ENCODE data around the gene PHF12.

PHF12 gene

DNA sequence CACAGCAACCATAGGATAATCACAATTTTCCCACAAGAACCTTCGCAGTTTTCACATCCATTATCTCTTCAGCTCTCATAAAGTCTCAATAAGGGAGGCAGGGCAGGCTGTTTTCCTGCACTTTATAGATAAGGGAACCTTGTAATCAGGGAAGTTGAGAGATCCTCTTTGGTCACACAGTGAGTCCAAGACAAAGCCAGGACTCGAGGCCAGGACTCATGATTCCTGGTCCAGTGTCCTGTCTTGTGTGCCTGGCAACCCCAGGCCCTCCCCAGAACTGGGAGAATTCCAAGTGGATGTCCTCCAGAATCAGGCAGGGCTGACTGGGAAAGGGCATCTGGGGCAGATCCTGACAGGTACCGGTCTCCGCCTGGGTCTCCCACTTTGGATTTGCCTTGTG, 23.1 kb upstream of the PHF12 start:
- H3K27ac ChIP-seq (ENCODE audit: low read depth, low read length) = no peak overlapping the region
- H3K9ac ChIP-seq (ENCODE audit: low read length) = no peak overlapping the region
- H3K9me3 ChIP-seq (ENCODE audit: control insufficient read depth, insufficient read depth, low read depth, low read length) = no peaks in the 10 kb centered on the region
- no peak overlapping the region for H3K4me3 ChIP-seq (ENCODE audit: low read depth, low read length)
- peaks cover 33% of the 10 kb centered on the region for H3K4me1 ChIP-seq (ENCODE audit: control insufficient read depth, insufficient read depth, low read length)
- H3K27me3 ChIP-seq (ENCODE audit: control insufficient read depth, insufficient read depth, low read length) = peaks cover 31% of the 10 kb centered on the region; the same call in 1 of the 2 replicates
- H3K36me3 ChIP-seq (ENCODE audit: control insufficient read depth, insufficient read depth, low read length) = no peaks in the 10 kb centered on the region

- Histone ChIP-seq H3K36me3 (ENCODE audit: control insufficient read depth, insufficient read depth, low read length) (no peaks in the 10 kb centered on the region), H3K4me1 (ENCODE audit: control insufficient read depth, insufficient read depth, low read length) (peaks cover 43% of the 10 kb centered on the region), H3K27me3 (ENCODE audit: control insufficient read depth, insufficient read depth, low read length) (peaks cover 21% of the 10 kb centered on the region; the same call in 1 of the 2 replicates), H3K9ac (ENCODE audit: low read length) (no peak overlapping the region), H3K9me3 (ENCODE audit: control insufficient read depth, insufficient read depth, low read depth, low read length) (no peaks in the 10 kb centered on the region), H3K4me3 (ENCODE audit: low read depth, low read length) (no peak overlapping the region), H3K27ac (ENCODE audit: low read depth, low read length) (no peak overlapping the region)
These were observed 22.1 kb upstream of the PHF12 start for GRCh38 chr17:28973425-28973824.

DNA sequence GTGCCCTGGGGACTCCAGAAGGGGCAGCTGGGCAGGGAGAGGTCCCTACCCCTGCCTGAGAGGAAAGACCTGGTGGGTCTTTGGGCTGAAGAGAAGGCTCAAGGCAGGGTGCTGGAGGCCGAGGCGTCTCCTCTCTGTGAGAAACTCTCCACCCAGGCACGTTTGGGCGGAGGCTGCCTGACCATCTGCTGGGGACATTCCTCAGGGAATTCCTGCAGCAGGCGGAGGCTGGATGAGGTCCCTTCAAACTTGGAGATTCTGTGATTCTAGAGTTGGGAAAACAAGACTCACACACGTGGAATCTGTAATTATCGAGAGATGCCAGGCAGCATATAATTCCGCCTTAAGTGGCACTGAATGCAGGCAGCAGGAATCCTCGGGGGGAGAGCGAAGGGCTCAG, 21.1 kb upstream of the PHF12 start:
- Histone ChIP-seq H3K9ac (ENCODE audit: low read length) (no peak overlapping the region), H3K36me3 (ENCODE audit: control insufficient read depth, insufficient read depth, low read length) (no peaks in the 10 kb centered on the region), H3K9me3 (ENCODE audit: control insufficient read depth, insufficient read depth, low read depth, low read length) (no peaks in the 10 kb centered on the region), H3K27me3 (ENCODE audit: control insufficient read depth, insufficient read depth, low read length) (peaks cover 11% of the 10 kb centered on the region; the same call in 1 of the 2 replicates), H3K27ac (ENCODE audit: low read depth, low read length) (no peak overlapping the region), H3K4me3 (ENCODE audit: low read depth, low read length) (no peak overlapping the region), H3K4me1 (ENCODE audit: control insufficient read depth, insufficient read depth, low read length) (peaks cover 52% of the 10 kb centered on the region)

GRCh38 chr17:28970879-28971278, 19.6 kb upstream of the PHF12 start:
- H3K27me3 ChIP-seq (ENCODE audit: control insufficient read depth, insufficient read depth, low read length) = 0 out of 2 replicates have a peak, but pooled peaks cover 3% of the 10 kb centered on the region
- no peak overlapping the region for H3K4me3 ChIP-seq (ENCODE audit: low read depth, low read length)
- H3K27ac ChIP-seq (ENCODE audit: low read depth, low read length) = no peak overlapping the region
- H3K4me1 ChIP-seq (ENCODE audit: control insufficient read depth, insufficient read depth, low read length) = peaks cover 52% of the 10 kb centered on the region
- no peak overlapping the region for H3K9ac ChIP-seq (ENCODE audit: low read length)
- no peaks in the 10 kb centered on the region for H3K9me3 ChIP-seq (ENCODE audit: control insufficient read depth, insufficient read depth, low read depth, low read length)
- H3K36me3 ChIP-seq (ENCODE audit: control insufficient read depth, insufficient read depth, low read length) = no peaks in the 10 kb centered on the region

DNA sequence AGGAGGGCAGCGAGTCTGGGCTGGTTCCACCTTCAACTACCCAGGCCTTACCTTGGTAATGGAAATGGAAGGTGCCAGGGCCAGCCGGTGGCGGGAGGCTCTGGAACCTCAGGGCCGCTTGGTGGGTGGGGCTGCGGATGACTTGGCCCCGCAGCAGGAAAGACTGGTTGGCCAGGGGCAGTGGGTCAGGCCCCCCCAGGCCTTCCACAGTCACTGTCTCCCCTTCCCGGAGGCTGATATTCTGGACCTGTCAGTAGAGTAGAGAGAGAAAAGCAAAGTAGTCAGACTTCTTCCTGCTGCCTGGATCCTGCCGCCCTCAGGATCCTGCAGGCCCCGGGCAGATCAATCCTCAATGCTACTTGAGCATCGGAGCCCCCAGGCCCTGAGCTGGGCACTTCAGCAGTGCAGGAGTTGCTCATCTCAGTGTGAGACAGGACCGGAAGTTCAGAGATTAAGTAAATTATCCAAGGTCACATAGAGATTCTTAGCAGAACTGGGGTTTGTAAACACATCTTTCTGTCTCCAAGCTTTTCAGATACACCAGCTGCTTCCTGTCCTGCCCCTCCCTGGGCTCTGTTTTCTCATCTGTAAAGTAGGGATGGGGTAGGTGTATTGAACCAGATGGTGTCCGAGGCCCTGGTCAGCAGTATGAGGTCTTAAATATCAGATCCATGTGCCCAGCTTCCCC, 18.5 kb upstream of the PHF12 start:
- H3K27me3 ChIP-seq (ENCODE audit: control insufficient read depth, insufficient read depth, low read length) = 0 out of 2 replicates have a peak, but pooled peaks cover 3% of the 10 kb centered on the region
- H3K9ac ChIP-seq (ENCODE audit: low read length) = no peak overlapping the region
- H3K4me1 ChIP-seq (ENCODE audit: control insufficient read depth, insufficient read depth, low read length) = peaks cover 52% of the 10 kb centered on the region
- no peaks in the 10 kb centered on the region for H3K36me3 ChIP-seq (ENCODE audit: control insufficient read depth, insufficient read depth, low read length)
- no peaks in the 10 kb centered on the region for H3K9me3 ChIP-seq (ENCODE audit: control insufficient read depth, insufficient read depth, low read depth, low read length)
- H3K27ac ChIP-seq (ENCODE audit: low read depth, low read length) = no peak overlapping the region
- no peak overlapping the region for H3K4me3 ChIP-seq (ENCODE audit: low read depth, low read length)

DNA sequence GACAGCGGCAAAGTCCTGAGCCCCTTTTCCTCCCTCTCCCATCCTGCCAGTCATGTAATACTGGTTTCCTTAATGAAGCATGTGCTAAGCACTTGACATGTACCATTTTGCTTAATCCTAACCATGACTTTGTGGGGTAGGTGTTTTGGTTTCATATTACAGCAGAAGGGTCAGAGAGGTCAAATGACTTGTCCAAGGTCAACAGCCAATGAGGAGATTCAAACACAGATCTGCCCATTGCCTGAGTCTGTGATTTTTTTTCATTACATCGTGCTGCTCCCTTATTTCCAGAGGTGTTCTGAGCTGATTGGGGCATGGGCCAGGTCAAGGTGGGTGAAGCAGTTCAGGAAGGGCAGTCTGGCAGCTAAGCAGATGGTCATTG, 17.6 kb upstream of the PHF12 start:
- H3K27me3 ChIP-seq (ENCODE audit: control insufficient read depth, insufficient read depth, low read length) = 0 out of 2 replicates have a peak, but pooled peaks cover 2% of the 10 kb centered on the region
- H3K27ac ChIP-seq (ENCODE audit: low read depth, low read length) = no peak overlapping the region

DNA sequence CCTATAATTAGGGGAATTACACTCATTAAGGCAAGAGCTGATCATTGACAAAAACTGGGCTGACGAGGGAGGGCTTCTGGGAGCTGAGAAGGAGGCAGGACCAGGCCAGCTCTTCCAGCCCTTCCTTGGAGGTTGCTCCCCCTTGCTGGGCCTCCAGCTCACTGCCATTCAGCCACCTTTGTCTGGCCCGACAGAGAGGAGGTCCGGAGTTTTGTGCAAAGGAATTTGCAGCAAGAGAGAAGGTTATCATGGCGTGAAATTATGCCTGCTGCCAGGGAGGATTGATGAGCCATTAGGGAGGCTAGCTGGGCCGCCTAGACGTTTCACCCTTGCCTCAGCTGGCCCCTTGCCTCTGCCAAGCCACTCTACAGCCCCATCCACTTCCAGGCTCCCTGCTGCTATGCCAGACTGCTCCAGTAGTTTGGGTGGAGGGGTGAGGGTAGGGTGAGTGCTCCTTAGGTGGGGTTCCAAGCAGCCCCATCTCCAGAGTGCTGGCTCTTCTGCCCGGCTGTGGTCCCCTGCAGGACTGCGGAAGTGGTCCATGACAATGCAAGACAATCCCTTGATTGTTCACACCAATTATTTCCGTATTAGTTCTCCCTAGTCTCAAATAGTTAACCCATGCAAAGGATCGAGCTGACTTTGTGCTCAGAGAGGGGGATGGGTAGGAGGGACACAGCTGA, 17.1 kb upstream of the PHF12 start:
- H3K4me1 ChIP-seq (ENCODE audit: control insufficient read depth, insufficient read depth, low read length) = peaks cover 52% of the 10 kb centered on the region
- no peak overlapping the region for H3K27ac ChIP-seq (ENCODE audit: low read depth, low read length)
- H3K9me3 ChIP-seq (ENCODE audit: control insufficient read depth, insufficient read depth, low read depth, low read length) = no peaks in the 10 kb centered on the region
- no peak overlapping the region for H3K4me3 ChIP-seq (ENCODE audit: low read depth, low read length)
- H3K36me3 ChIP-seq (ENCODE audit: control insufficient read depth, insufficient read depth, low read length) = no peaks in the 10 kb centered on the region
- no peak overlapping the region for H3K9ac ChIP-seq (ENCODE audit: low read length)
- H3K27me3 ChIP-seq (ENCODE audit: control insufficient read depth, insufficient read depth, low read length) = no peaks in the 10 kb centered on the region

More for the DNA sequence above, 17.6 kb upstream of the PHF12 start:
- peaks cover 52% of the 10 kb centered on the region for H3K4me1 ChIP-seq (ENCODE audit: control insufficient read depth, insufficient read depth, low read length)
- H3K36me3 ChIP-seq (ENCODE audit: control insufficient read depth, insufficient read depth, low read length) = no peaks in the 10 kb centered on the region
- H3K9ac ChIP-seq (ENCODE audit: low read length) = no peak overlapping the region
- H3K9me3 ChIP-seq (ENCODE audit: control insufficient read depth, insufficient read depth, low read depth, low read length) = no peaks in the 10 kb centered on the region
- H3K4me3 ChIP-seq (ENCODE audit: low read depth, low read length) = no peak overlapping the region

DNA sequence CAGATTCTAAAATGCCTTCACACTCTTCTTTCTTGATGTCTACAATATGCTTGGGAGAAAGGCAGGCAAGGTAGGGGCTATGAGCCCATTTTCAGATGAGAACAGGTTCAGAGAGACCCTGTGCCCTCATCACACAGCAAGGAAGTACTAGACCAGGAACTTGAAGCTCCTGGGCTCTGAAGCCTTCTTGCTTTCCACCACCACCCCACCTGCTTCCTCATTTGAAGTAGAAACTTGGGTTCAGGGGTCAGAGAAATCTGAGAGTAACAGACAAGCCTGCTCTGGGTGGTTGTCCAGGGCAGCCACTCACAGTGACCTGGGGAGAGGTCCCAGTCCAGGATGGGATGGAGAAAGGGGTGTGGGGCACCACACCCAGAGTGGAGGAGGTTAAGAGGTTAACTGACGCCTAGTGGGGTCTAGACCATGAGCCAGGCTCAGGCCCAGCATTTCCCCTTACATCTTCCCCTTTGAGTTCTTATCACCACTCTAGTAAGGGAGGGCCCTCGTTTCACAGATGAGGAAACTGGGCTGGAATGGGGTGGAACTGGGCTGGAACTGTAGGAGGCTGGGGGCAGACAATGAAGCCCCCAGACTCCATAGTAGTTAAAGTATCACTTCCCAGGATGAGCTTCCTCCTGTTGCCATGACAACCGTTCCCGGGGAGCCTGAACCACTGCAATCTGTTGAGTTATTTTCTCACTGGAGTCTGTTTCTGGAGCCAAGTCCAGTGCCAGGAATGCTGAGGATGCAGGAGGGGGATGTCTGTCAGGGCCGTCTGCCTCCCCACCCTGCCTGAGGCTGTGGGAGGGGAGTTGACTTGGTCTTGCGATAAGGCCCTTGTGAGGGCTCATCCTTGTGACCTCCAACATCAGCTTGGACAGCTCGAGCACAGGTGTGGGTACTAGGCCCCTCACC, 16.2 kb upstream of the PHF12 start:
- peaks cover 44% of the 10 kb centered on the region for H3K4me1 ChIP-seq (ENCODE audit: control insufficient read depth, insufficient read depth, low read length)

DNA sequence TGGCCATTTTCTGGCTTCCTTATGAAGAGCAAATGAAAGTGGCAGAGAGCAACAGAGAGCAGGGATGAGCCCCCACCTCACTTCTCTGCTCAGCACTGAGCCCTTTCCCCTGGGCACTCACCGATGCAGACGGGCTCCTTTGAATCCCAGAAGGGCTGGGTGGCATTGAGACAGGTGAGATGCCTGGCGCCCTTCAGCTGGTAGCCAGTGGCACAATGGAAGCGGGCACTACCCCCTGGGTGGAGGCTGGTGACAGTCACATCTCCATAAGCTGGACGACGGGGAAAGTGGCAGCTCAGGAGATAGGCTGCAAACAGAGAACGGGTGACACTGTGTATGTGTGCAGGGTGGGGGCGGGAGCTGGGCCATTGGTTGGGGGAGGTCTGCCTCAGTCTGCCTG, 12.5 kb upstream of the PHF12 start:
- peaks cover 13% of the 10 kb centered on the region for H3K4me1 ChIP-seq (ENCODE audit: control insufficient read depth, insufficient read depth, low read length)
- no peak overlapping the region for H3K27ac ChIP-seq (ENCODE audit: low read depth, low read length)
- H3K36me3 ChIP-seq (ENCODE audit: control insufficient read depth, insufficient read depth, low read length) = no peaks in the 10 kb centered on the region
- no peak overlapping the region for H3K4me3 ChIP-seq (ENCODE audit: low read depth, low read length)
- no peaks in the 10 kb centered on the region for H3K27me3 ChIP-seq (ENCODE audit: control insufficient read depth, insufficient read depth, low read length)
- no peak overlapping the region for H3K9ac ChIP-seq (ENCODE audit: low read length)
- no peaks in the 10 kb centered on the region for H3K9me3 ChIP-seq (ENCODE audit: control insufficient read depth, insufficient read depth, low read depth, low read length)

More for the DNA sequence above, 16.2 kb upstream of the PHF12 start:
- no peak overlapping the region for H3K4me3 ChIP-seq (ENCODE audit: low read depth, low read length)
- no peaks in the 10 kb centered on the region for H3K9me3 ChIP-seq (ENCODE audit: control insufficient read depth, insufficient read depth, low read depth, low read length)
- H3K9ac ChIP-seq (ENCODE audit: low read length) = no peak overlapping the region
- no peaks in the 10 kb centered on the region for H3K27me3 ChIP-seq (ENCODE audit: control insufficient read depth, insufficient read depth, low read length)
- H3K36me3 ChIP-seq (ENCODE audit: control insufficient read depth, insufficient read depth, low read length) = no peaks in the 10 kb centered on the region
- no peak overlapping the region for H3K27ac ChIP-seq (ENCODE audit: low read depth, low read length)

DNA sequence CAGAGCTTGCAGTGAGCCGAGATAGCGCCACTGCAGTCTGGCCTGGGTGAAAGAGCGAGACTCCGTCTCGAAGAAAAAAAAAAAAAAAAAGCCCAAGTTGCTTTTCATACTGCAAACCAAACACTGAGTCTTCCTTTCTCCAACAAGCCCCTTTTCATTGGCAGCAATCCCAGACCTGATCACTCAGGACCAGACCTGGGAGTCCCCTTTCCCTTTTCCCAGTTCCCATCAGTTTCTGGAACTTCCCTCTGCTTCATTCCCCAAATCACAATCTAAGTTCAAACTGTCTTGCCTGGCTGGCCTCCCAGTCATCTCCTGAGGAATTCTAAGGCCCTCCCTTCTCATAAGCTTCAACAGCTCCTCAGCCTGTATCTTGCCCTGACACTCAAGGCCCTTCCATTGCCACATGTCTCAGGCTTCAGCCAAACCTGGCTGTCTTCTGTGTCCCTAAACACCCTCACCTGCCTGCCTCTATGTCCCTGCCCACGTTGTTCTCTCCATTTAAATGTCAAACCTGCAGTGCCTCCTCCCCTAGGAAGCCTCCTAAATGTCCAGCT, 11.8 kb upstream of the PHF12 start:
- H3K36me3 ChIP-seq (ENCODE audit: control insufficient read depth, insufficient read depth, low read length) = no peaks in the 10 kb centered on the region
- no peak overlapping the region for H3K4me3 ChIP-seq (ENCODE audit: low read depth, low read length)
- no peak overlapping the region for H3K27ac ChIP-seq (ENCODE audit: low read depth, low read length)
- no peaks in the 10 kb centered on the region for H3K27me3 ChIP-seq (ENCODE audit: control insufficient read depth, insufficient read depth, low read length)
- no peaks in the 10 kb centered on the region for H3K9me3 ChIP-seq (ENCODE audit: control insufficient read depth, insufficient read depth, low read depth, low read length)
- H3K9ac ChIP-seq (ENCODE audit: low read length) = no peak overlapping the region
- H3K4me1 ChIP-seq (ENCODE audit: control insufficient read depth, insufficient read depth, low read length) = peaks cover 6% of the 10 kb centered on the region

Measured in HUES6 (cell line).